Thoracic aorta (tissue), 2 donors: Measurements from ENCODE around the gene AKR7A2. TPM values are rescaled to one million over a fixed set of nuclear protein-coding genes. Genes with fewer than 3 reads are reported as not detected.
"Not testable (repeated sequence)": the region's sequence is repeated elsewhere in the genome, so short reads cannot be mapped to it uniquely, and the experiment has no call there.

Experiments used
- ATAC-seq: fragments of 150-250 bp; one replicate; pipeline ENCODE4 v1.8.0; 2017; ENCODE audit warnings: low read depth; ENCODE audit not compliant: insufficient number of reproducible peaks, low FRiP score
- DNase-seq: peaks from one replicate; pipeline ENCODE4 v3.0.0-alpha.2; 2020; ENCODE audit warnings: low spot score
- H3K27ac ChIP-seq, 2 donors: fragments of 200-600 bp; sonication (generic); 1 replicate in 1 of 2; 2 replicates in 1 of 2; pipeline ENCODE4 v1.5.1; 2016; ENCODE audit warnings: mild to moderate bottlenecking in 2 of 2, moderate library complexity in 2 of 2
- H3K27me3 ChIP-seq: fragments of 200-600 bp; sonication (generic); replicated peaks from 2 replicates; pipeline ENCODE4 v1.6.0; 2016; ENCODE audit warnings: mild to moderate bottlenecking; ENCODE audit not compliant: insufficient read depth
- H3K36me3 ChIP-seq: fragments of 200-600 bp; sonication (generic); one replicate; pipeline ENCODE4 v1.5.1; 2016
- H3K4me1 ChIP-seq, 2 donors: fragments of 200-600 bp; sonication (generic); 1 replicate in 1 of 2; 2 replicates in 1 of 2; pipeline versions ENCODE4 v1.5.1 to v1.6.0; 2016; ENCODE audit warnings: low read depth in 2 of 2, mild to moderate bottlenecking in 1 of 2; ENCODE audit not compliant: control insufficient read depth in 1 of 2
- H3K4me3 ChIP-seq: fragments of 200-600 bp; sonication (generic); 2 replicates; pipeline ENCODE4 v1.5.1; 2016; ENCODE audit warnings: mild to moderate bottlenecking
- H3K9me3 ChIP-seq: fragments of 200-600 bp; sonication (generic); 2 replicates; pipeline ENCODE4 v1.5.1; 2016
- total RNA-seq, 2 donors: library from RNA; depleted of rRNA; stranded (reverse); fragments of >200 nt; gene quantifications; one replicate each; pipeline versions ENCODE4 v1.1.0 to v1.2.3, GENCODE V29; 2016
- TF ChIP-seq, protein P1 (sequence below): fragments of 200-600 bp; sonication (generic); IDR thresholded peaks from one replicate; pipeline ENCODE4 v1.5.1; 2019; ENCODE audit warnings: antibody characterized with exemption

AKR7A2 gene
- total RNA-seq, 2 donors from 2014 or later, result 67.1 to 71.5 TPM

DNA sequence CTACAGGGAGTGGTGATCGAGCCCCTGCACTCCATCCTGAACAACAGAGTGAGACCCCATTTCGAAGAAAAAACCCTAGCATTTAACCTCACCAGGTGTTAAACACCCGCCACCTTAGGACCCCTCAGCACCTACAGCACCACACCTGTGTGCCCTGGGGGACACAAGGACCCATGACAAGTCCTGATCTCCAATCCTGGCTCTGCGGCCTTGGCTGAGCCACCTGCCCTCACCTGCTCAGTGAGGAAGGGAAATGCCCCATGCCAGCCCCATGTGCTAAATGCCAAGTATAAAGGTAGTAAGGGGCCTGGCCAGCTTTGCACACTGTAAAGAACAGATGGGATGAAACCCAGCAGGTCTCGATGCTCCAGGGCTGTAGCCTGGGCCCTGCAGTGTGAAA lies 49.2 kb downstream of the AKR7A2 start:
- no peak for DNase-seq
- no peaks in the 10 kb centered on the region for H3K27me3 ChIP-seq
- no peak for ATAC-seq
- H3K9me3 ChIP-seq, result no peaks in the 10 kb centered on the region
- TF ChIP-seq, protein P1, sequence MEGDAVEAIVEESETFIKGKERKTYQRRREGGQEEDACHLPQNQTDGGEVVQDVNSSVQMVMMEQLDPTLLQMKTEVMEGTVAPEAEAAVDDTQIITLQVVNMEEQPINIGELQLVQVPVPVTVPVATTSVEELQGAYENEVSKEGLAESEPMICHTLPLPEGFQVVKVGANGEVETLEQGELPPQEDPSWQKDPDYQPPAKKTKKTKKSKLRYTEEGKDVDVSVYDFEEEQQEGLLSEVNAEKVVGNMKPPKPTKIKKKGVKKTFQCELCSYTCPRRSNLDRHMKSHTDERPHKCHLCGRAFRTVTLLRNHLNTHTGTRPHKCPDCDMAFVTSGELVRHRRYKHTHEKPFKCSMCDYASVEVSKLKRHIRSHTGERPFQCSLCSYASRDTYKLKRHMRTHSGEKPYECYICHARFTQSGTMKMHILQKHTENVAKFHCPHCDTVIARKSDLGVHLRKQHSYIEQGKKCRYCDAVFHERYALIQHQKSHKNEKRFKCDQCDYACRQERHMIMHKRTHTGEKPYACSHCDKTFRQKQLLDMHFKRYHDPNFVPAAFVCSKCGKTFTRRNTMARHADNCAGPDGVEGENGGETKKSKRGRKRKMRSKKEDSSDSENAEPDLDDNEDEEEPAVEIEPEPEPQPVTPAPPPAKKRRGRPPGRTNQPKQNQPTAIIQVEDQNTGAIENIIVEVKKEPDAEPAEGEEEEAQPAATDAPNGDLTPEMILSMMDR, result no peak
- peaks cover 21% of the 10 kb centered on the region for H3K36me3 ChIP-seq
- no peak overlapping the region for H3K4me3 ChIP-seq
- no peaks in the 10 kb centered on the region for H3K4me1 ChIP-seq
- H3K27ac ChIP-seq, result no peak overlapping the region

DNA sequence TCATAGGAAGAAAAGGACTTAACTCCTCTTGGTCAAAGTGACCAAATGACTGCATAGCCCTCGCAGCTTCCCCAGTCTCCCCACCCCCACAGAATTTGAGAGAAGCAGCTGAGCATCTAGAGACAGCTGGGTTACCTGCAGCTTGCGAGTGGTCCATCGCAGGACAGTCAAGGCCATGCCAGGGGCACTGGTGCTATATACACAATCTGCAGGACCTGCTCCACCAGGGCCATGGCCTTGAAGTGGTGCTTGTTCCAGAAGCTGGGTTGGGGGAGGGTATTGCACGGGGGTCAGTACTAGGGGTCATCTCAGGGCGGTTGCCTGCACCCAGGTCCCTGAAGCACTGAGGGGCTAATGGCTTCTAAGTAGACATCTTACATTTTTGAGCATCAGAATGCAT lies 49.9 kb downstream of the AKR7A2 start:
- no peak for DNase-seq
- H3K4me3 ChIP-seq, result no peak overlapping the region
- ATAC-seq, result no peak

DNA sequence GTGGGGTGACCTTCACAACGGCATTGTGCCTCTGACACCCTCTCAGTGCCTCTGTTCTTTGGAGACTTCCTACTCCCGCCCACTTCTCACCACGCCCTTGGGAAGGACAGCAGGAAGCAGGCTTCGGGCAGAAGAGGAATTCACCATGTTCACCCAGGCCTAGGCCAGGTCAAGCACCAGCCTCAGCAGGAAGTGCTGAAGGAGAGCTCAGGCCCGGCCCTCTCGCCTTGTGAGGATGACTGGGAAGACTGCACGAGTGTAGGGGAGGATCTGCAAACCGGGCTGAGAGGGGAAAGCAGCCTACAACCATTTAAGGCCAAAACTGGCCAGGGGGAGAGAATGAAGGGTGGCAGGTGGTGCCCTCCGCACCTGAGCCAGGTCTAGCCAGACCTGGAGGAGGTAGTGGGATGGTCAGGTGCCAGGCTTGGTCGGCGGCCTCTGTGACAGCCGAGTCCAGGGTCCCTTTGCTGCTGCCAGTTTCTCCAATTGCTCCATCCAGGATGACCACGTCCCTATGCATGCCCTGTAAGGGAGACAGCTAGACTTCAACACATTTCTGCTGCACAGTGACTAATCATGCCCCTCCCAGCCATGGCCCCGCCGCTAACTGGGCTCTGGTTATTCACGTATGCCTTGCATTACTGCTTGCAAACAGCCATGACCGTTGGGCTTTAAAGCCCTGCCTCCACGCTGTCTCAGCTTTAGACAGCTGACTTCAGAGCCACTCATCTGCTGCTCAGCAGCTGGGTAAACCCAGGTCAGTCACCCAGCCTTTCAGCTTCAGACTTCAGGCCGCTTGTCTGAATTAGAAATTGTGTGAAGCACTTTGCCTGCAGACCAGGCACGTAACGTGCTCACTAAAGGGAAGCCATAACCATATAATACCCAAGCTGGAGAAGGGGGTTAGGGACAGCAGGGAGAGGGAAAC lies 51.5 kb downstream of the AKR7A2 start:
- no peaks in the 10 kb centered on the region for H3K9me3 ChIP-seq
- no peak overlapping the region for H3K4me3 ChIP-seq
- TF ChIP-seq, protein P1, result no peak
- H3K36me3 ChIP-seq, result peaks cover 37% of the 10 kb centered on the region
- H3K4me1 ChIP-seq, result no peaks in the 10 kb centered on the region
- no peak for DNase-seq
- H3K27me3 ChIP-seq, result no peaks in the 10 kb centered on the region
- no peak for ATAC-seq
- H3K27ac ChIP-seq, result no peak overlapping the region

More for the DNA sequence above, 49.9 kb downstream of the AKR7A2 start:
- TF ChIP-seq, protein P1, result no peak
- H3K4me1 ChIP-seq, result no peaks in the 10 kb centered on the region
- peaks cover 28% of the 10 kb centered on the region for H3K36me3 ChIP-seq
- H3K9me3 ChIP-seq, result no peaks in the 10 kb centered on the region
- H3K27ac ChIP-seq, result no peak overlapping the region
- H3K27me3 ChIP-seq, result no peaks in the 10 kb centered on the region

DNA sequence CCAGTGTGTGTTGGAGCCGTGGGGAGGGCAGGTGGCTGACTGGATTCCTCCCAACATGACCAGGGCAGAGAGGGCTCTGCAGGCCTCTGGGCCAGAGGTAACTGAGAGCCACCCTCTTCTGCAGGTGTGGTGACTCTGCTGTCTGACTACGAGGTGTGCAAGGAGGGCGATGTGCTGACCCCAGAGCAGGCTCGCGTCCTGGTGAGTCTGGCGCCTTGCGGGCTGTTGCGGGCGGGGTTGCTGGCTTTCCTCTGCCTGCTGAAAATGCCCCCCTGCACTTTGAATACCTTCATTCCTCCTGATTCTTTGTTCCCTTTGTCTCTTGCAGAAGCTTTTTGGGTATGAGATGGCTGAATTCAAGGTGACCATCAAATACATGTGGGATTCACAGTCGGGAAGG lies 53.6 kb downstream of the AKR7A2 start:
- H3K4me1 ChIP-seq, result peaks cover 0 to 3% of the 10 kb centered on the region in 2 donors
- DNase-seq, result no peak
- no peaks in the 10 kb centered on the region for H3K9me3 ChIP-seq
- no peaks in the 10 kb centered on the region for H3K27me3 ChIP-seq
- TF ChIP-seq, protein P1, result no peak
- H3K36me3 ChIP-seq, result peaks cover 37% of the 10 kb centered on the region
- no peak for ATAC-seq
- no peak overlapping the region for H3K27ac ChIP-seq
- no peak overlapping the region for H3K4me3 ChIP-seq

DNA sequence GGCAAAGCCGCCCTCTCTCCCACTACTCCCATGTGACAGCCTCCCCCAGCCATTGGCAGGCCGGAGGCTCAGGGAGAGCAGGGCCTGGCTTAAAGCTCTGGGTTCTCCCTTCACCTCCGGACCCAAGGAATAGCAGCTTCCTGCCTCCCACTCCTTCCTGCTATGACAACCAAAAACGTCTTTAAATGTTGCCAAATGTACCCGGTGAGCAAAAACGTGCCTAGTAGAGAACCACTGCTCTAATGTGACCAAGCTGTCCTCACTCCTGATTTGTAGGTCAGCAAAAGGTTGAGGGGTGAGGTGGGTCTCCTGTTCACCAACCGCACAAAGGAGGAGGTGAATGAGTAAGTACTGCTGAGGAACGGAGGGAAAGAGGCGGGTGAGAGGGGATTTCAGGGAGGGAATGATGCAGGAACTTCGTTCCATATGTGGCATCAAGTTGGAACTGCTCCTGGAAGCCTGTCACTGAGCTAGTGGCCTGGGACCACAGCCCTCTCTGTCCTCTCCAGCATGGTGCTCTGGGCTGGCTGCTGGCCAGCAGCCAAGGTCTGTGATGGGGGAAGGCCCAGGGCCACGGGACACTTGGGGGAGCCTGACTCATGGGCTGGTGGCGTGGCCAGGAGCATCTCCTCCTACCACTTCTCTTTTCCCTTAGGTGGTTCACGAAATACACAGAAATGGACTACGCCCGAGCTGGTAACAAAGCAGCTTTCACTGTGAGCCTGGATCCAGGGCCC lies 54.6 kb downstream of the AKR7A2 start:
- H3K36me3 ChIP-seq, result peaks cover 37% of the 10 kb centered on the region
- no peak overlapping the region for H3K4me3 ChIP-seq
- ATAC-seq, result no peak
- no peak overlapping the region for H3K27ac ChIP-seq
- DNase-seq, result no peak
- no peaks in the 10 kb centered on the region for H3K9me3 ChIP-seq
- H3K4me1 ChIP-seq, result peaks cover 9 to 13% of the 10 kb centered on the region in 2 donors
- H3K27me3 ChIP-seq, result no peaks in the 10 kb centered on the region
- TF ChIP-seq, protein P1, result no peak

DNA sequence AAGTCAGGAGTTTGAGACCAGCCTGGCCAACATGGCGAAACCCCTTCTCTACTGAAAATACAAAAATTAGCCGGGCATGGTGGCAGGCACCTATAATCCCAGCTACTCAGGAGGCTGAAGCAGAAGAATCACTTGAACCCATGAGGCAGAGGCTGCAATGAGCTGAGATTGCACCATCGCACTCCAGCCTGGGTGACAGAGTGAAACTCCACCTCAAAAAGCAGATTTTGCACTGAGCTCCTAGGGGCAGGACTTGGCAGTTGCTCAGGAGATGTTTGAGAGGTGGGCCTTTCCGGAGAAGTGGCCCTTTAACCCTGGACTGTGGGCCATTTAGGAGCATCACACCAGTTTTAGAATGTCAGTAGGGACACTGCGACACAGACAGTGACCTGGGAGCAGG lies 55.6 kb downstream of the AKR7A2 start:
- H3K4me3 ChIP-seq, H3K27me3 ChIP-seq, H3K27ac ChIP-seq, H3K9me3 ChIP-seq, DNase-seq, ATAC-seq: not testable (repeated sequence)
- Histone ChIP-seq H3K36me3 (peaks cover 37% of the 10 kb centered on the region), H3K4me1 (peaks cover 13 to 17% of the 10 kb centered on the region in 2 donors)
